IPS-18c (cell line): ENCODE data around the gene LDB2.

Experiments
- H3K4me3 ChIP-seq: 2 replicates; pipeline ENCODE4 v1.7.0; 2013; ENCODE audit warnings: low read depth, mild to moderate bottlenecking, low read length, moderate library complexity; ENCODE audit not compliant: insufficient read depth
- H3K9me3 ChIP-seq: one replicate; pipeline ENCODE4 v1.6.1; 2013; ENCODE audit warnings: mild to moderate bottlenecking, low read length, moderate library complexity; ENCODE audit not compliant: control insufficient read depth, insufficient read depth

The LDB2 gene

GRCh38 chr4:16694173-16694883 is 204.1 kb downstream of the LDB2 start:
- Histone ChIP-seq H3K9me3 (no peaks in the 10 kb centered on the region), H3K4me3 (no peak overlapping the region)

GRCh38 chr4:16693641-16694040 is 204.8 kb downstream of the LDB2 start:
- Histone ChIP-seq H3K9me3 (no peaks in the 10 kb centered on the region), H3K4me3 (no peak overlapping the region)

GRCh38 chr4:16692961-16693506 is 205.4 kb downstream of the LDB2 start:
- H3K4me3 ChIP-seq: no peak overlapping the region
- no peaks in the 10 kb centered on the region for H3K9me3 ChIP-seq

GRCh38 chr4:16692524-16692923 is 205.9 kb downstream of the LDB2 start:
- no peak overlapping the region for H3K4me3 ChIP-seq

GRCh38 chr4:16692046-16692445 is 206.4 kb downstream of the LDB2 start:
- H3K4me3 ChIP-seq: no peak overlapping the region
- no peaks in the 10 kb centered on the region for H3K9me3 ChIP-seq

More at GRCh38 chr4:16692524-16692923, 205.9 kb downstream of the LDB2 start:
- no peaks in the 10 kb centered on the region for H3K9me3 ChIP-seq

- Histone ChIP-seq H3K4me3 (no peak overlapping the region), H3K9me3 (no peaks in the 10 kb centered on the region)
Observed at GRCh38 chr4:16691450-16691849, 207.0 kb downstream of the LDB2 start.

- Histone ChIP-seq H3K4me3 (no peak overlapping the region), H3K9me3 (no peaks in the 10 kb centered on the region)
Observed at GRCh38 chr4:16687845-16688244, 210.6 kb downstream of the LDB2 start.

- no peaks in the 10 kb centered on the region for H3K9me3 ChIP-seq
- no peak overlapping the region for H3K4me3 ChIP-seq
Observed at GRCh38 chr4:16687011-16687410, 211.4 kb downstream of the LDB2 start.

GRCh38 chr4:16686195-16686594 is 212.2 kb downstream of the LDB2 start:
- no peak overlapping the region for H3K4me3 ChIP-seq
- H3K9me3 ChIP-seq: no peaks in the 10 kb centered on the region

- H3K4me3 ChIP-seq: no peak overlapping the region
- H3K9me3 ChIP-seq: no peaks in the 10 kb centered on the region
Observed at GRCh38 chr4:16685536-16685935, 212.9 kb downstream of the LDB2 start.

GRCh38 chr4:16684935-16685334 is 213.5 kb downstream of the LDB2 start:
- Histone ChIP-seq H3K4me3 (no peak overlapping the region), H3K9me3 (no peaks in the 10 kb centered on the region)

- H3K9me3 ChIP-seq: no peaks in the 10 kb centered on the region
- no peak overlapping the region for H3K4me3 ChIP-seq
Observed at GRCh38 chr4:16684097-16684496, 214.3 kb downstream of the LDB2 start.

- no peaks in the 10 kb centered on the region for H3K9me3 ChIP-seq
- no peak overlapping the region for H3K4me3 ChIP-seq
Observed at GRCh38 chr4:16682975-16683374, 215.5 kb downstream of the LDB2 start.

- Histone ChIP-seq H3K9me3 (no peaks in the 10 kb centered on the region), H3K4me3 (no peak overlapping the region)
Observed at GRCh38 chr4:16677001-16677944, 221.2 kb downstream of the LDB2 start.

- H3K4me3 ChIP-seq: no peak overlapping the region
- H3K9me3 ChIP-seq: no peaks in the 10 kb centered on the region
Observed at GRCh38 chr4:16676230-16676770, 222.1 kb downstream of the LDB2 start.

- H3K4me3 ChIP-seq: no peak overlapping the region
- H3K9me3 ChIP-seq: no peaks in the 10 kb centered on the region
Observed at GRCh38 chr4:16674082-16674481, 224.4 kb downstream of the LDB2 start.

GRCh38 chr4:16672421-16672820 is 226.0 kb downstream of the LDB2 start:
- no peaks in the 10 kb centered on the region for H3K9me3 ChIP-seq

GRCh38 chr4:16671741-16672140 is 226.7 kb downstream of the LDB2 start:
- Histone ChIP-seq H3K4me3 (no peak overlapping the region), H3K9me3 (no peaks in the 10 kb centered on the region)

More at GRCh38 chr4:16672421-16672820, 226.0 kb downstream of the LDB2 start:
- no peak overlapping the region for H3K4me3 ChIP-seq
